HEK293 (cell line): ENCODE measurements around the gene DCUN1D5.

Experiments
- CTCF ChIA-PET: fragments of 350-600 bp; formaldehyde crosslinking; extraction: SDS; loops from one replicate; lab custom pipeline; 2021; ENCODE audit warnings: antibody characterized with exemption; lab: Yijun Ruan, JAX
- POLR2A ChIA-PET: fragments of 300-600 bp; formaldehyde crosslinking; extraction: SDS; loops from one replicate; lab custom pipeline; 2020; ENCODE audit warnings: antibody characterized with exemption, inconsistent platforms; lab: Yijun Ruan, JAX
- H3K27ac ChIP-seq: fragments of 200-500 bp; sonication (Bioruptor generic); 2 replicates; pipeline ENCODE4 v1.5.1; 2014; ENCODE audit warnings: low read depth, low read length, control low read depth, inconsistent platforms; ENCODE audit errors: extremely low read depth
- H3K36me3 ChIP-seq, 2 experiments: fragments of 200-500 bp in 1 of 2; sonication (Bioruptor generic) in 1 of 2; 1 replicate in 1 of 2; 2 replicates in 1 of 2; pipeline ENCODE4 v1.5.1; 2014 to 2017; ENCODE audit warnings: inconsistent platforms in 2 of 2, low read length in 2 of 2; ENCODE audit not compliant: control insufficient read depth in 2 of 2, insufficient read depth in 1 of 2
- H3K4me1 ChIP-seq: fragments of 200-500 bp; sonication (Bioruptor generic); 2 replicates; pipeline ENCODE4 v1.5.1; 2014; ENCODE audit warnings: mild to moderate bottlenecking, low read length, inconsistent platforms; ENCODE audit not compliant: control insufficient read depth, insufficient read depth
- H3K4me3 ChIP-seq: 2 replicates; pipeline ENCODE4 v1.5.1; 2011; ENCODE audit warnings: low read depth, mild to moderate bottlenecking, control low read depth, low read length, moderate library complexity
- H3K9me3 ChIP-seq: fragments of 200-500 bp; sonication (Bioruptor generic); 2 replicates; pipeline ENCODE4 v1.5.1; 2014; ENCODE audit warnings: low read depth, low read length, inconsistent platforms; ENCODE audit not compliant: control insufficient read depth, insufficient read depth
- CTCF ChIP-seq: fragments of 450-650 bp; formaldehyde crosslinking; IDR thresholded peaks from 2 replicates; pipeline ENCODE4 v1.5.1; 2016; ENCODE audit warnings: missing biosample characterization, missing genetic modification characterization
- GLIS2 ChIP-seq: fragments of 450-650 bp; formaldehyde crosslinking; IDR thresholded peaks from 2 replicates; pipeline ENCODE4 v1.5.1; 2016; ENCODE audit warnings: missing biosample characterization, missing genetic modification characterization
- IKZF3 ChIP-seq: fragments of 450-650 bp; IDR thresholded peaks from 2 replicates; pipeline ENCODE4 v1.5.0; 2018; ENCODE audit warnings: missing biosample characterization, mild to moderate bottlenecking, missing genetic modification characterization, moderate library complexity
- KLF1 ChIP-seq: fragments of 450-650 bp; formaldehyde crosslinking; IDR thresholded peaks from 2 replicates; pipeline ENCODE4 v1.5.1; 2016; ENCODE audit warnings: missing biosample characterization, missing genetic modification characterization
- KLF10 ChIP-seq: fragments of 450-650 bp; IDR thresholded peaks from 2 replicates; pipeline ENCODE4 v1.5.1; 2018; ENCODE audit warnings: missing biosample characterization, mild to moderate bottlenecking, missing genetic modification characterization
- KLF7 ChIP-seq: fragments of 450-650 bp; formaldehyde crosslinking; IDR thresholded peaks from 2 replicates; pipeline ENCODE4 v1.5.1; 2016; ENCODE audit warnings: missing biosample characterization, missing genetic modification characterization, borderline replicate concordance
- KLF8 ChIP-seq: fragments of 450-650 bp; formaldehyde crosslinking; IDR thresholded peaks from 2 replicates; pipeline ENCODE4 v1.5.1; 2016; ENCODE audit warnings: missing biosample characterization, missing genetic modification characterization
- KLF9 ChIP-seq: fragments of 450-650 bp; formaldehyde crosslinking; IDR thresholded peaks from 2 replicates; pipeline ENCODE4 v1.5.1; 2016; ENCODE audit warnings: missing biosample characterization, missing genetic modification characterization, low read depth
- MYNN ChIP-seq: fragments of 450-650 bp; formaldehyde crosslinking; IDR thresholded peaks from 2 replicates; pipeline ENCODE4 v1.5.1; 2016; ENCODE audit warnings: missing biosample characterization, missing genetic modification characterization, borderline replicate concordance
- OSR2 ChIP-seq: fragments of 450-650 bp; formaldehyde crosslinking; IDR thresholded peaks from 2 replicates; pipeline ENCODE4 v1.5.1; 2016; ENCODE audit warnings: missing biosample characterization, missing genetic modification characterization
- SALL2 ChIP-seq: fragments of 450-650 bp; formaldehyde crosslinking; IDR thresholded peaks from 2 replicates; pipeline ENCODE4 v1.5.0; 2017; ENCODE audit warnings: missing biosample characterization, mild to moderate bottlenecking, missing genetic modification characterization, borderline replicate concordance
- SCRT2 ChIP-seq: fragments of 450-650 bp; formaldehyde crosslinking; IDR thresholded peaks from 2 replicates; pipeline ENCODE4 v1.5.1; 2016; ENCODE audit warnings: missing biosample characterization, missing genetic modification characterization
- SP2 ChIP-seq: fragments of 450-650 bp; formaldehyde crosslinking; IDR thresholded peaks from 2 replicates; pipeline ENCODE4 v1.5.1; 2016; ENCODE audit warnings: missing biosample characterization, missing genetic modification characterization
- SP3 ChIP-seq: fragments of 450-650 bp; formaldehyde crosslinking; IDR thresholded peaks from 2 replicates; pipeline ENCODE4 v1.5.1; 2016; ENCODE audit warnings: missing biosample characterization, missing genetic modification characterization
- TRIM28 ChIP-seq: IDR thresholded peaks from 2 replicates; pipeline ENCODE4 v1.6.1; 2011; ENCODE audit warnings: low read length, control low read depth, borderline replicate concordance
- ZBTB17 ChIP-seq: fragments of 450-650 bp; formaldehyde crosslinking; IDR thresholded peaks from 2 replicates; pipeline ENCODE4 v1.5.1; 2016; ENCODE audit warnings: missing biosample characterization, missing genetic modification characterization
- ZBTB26 ChIP-seq: fragments of 450-650 bp; formaldehyde crosslinking; optimal IDR thresholded peaks from 2 replicates; pipeline ENCODE3; 2016; ENCODE audit warnings: missing biosample characterization, mild to moderate bottlenecking, missing genetic modification characterization
- ZBTB48 ChIP-seq: fragments of 450-650 bp; formaldehyde crosslinking; IDR thresholded peaks from 2 replicates; pipeline ENCODE4 v1.5.1; 2016; ENCODE audit warnings: missing biosample characterization, missing genetic modification characterization
- ZFP37 ChIP-seq: fragments of 450-650 bp; formaldehyde crosslinking; IDR thresholded peaks from 2 replicates; pipeline ENCODE4 v1.5.1; 2016; ENCODE audit warnings: missing biosample characterization, missing genetic modification characterization
- ZNF138 ChIP-seq: fragments of 450-650 bp; formaldehyde crosslinking; IDR thresholded peaks from 2 replicates; pipeline ENCODE4 v1.5.1; 2016; ENCODE audit warnings: missing biosample characterization, missing genetic modification characterization, borderline replicate concordance
- ZNF2 ChIP-seq: fragments of 450-650 bp; formaldehyde crosslinking; IDR thresholded peaks from 2 replicates; pipeline ENCODE4 v1.5.1; 2016; ENCODE audit warnings: missing biosample characterization, missing genetic modification characterization
- ZNF239 ChIP-seq: fragments of 450-650 bp; formaldehyde crosslinking; IDR thresholded peaks from 2 replicates; pipeline ENCODE4 v1.5.1; 2016; ENCODE audit warnings: missing biosample characterization, missing genetic modification characterization
- ZNF324 ChIP-seq: fragments of 450-650 bp; formaldehyde crosslinking; IDR thresholded peaks from 2 replicates; pipeline ENCODE4 v1.5.1; 2016; ENCODE audit warnings: missing biosample characterization, missing genetic modification characterization
- ZNF341 ChIP-seq: fragments of 450-650 bp; formaldehyde crosslinking; IDR thresholded peaks from 2 replicates; pipeline ENCODE4; 2016; ENCODE audit warnings: low read depth, missing biosample characterization, missing genetic modification characterization
- ZNF366 ChIP-seq: fragments of 450-650 bp; formaldehyde crosslinking; conservative IDR thresholded peaks from 2 replicates; pipeline ENCODE4 v1.5.1; 2016; ENCODE audit warnings: missing biosample characterization, missing genetic modification characterization
- ZNF394 ChIP-seq: fragments of 450-650 bp; formaldehyde crosslinking; IDR thresholded peaks from 2 replicates; pipeline ENCODE4 v1.5.1; 2016; ENCODE audit warnings: missing biosample characterization, missing genetic modification characterization, mild to moderate bottlenecking, moderate library complexity, borderline replicate concordance
- ZNF416 ChIP-seq: fragments of 450-650 bp; formaldehyde crosslinking; IDR thresholded peaks from 2 replicates; pipeline ENCODE4 v1.5.1; 2016; ENCODE audit warnings: missing biosample characterization, missing genetic modification characterization
- ZNF513 ChIP-seq: fragments of 450-650 bp; IDR thresholded peaks from 2 replicates; pipeline ENCODE4 v1.5.1; 2018; ENCODE audit warnings: missing biosample characterization, missing genetic modification characterization
- ZNF530 ChIP-seq: fragments of 450-650 bp; formaldehyde crosslinking; IDR thresholded peaks from 2 replicates; pipeline ENCODE4 v1.5.1; 2016; ENCODE audit warnings: low read depth, missing biosample characterization, missing genetic modification characterization
- ZNF561 ChIP-seq: fragments of 450-650 bp; IDR thresholded peaks from 2 replicates; pipeline ENCODE4 v1.5.1; 2018; ENCODE audit warnings: missing biosample characterization, missing genetic modification characterization, borderline replicate concordance
- ZNF600 ChIP-seq: fragments of 450-650 bp; formaldehyde crosslinking; IDR thresholded peaks from 2 replicates; pipeline ENCODE4 v1.5.1; 2016; ENCODE audit warnings: missing biosample characterization, missing genetic modification characterization
- ZNF610 ChIP-seq: fragments of 450-650 bp; formaldehyde crosslinking; IDR thresholded peaks from 2 replicates; pipeline ENCODE4 v1.5.1; 2016; ENCODE audit warnings: missing biosample characterization, missing genetic modification characterization, borderline replicate concordance
- ZXDB ChIP-seq: fragments of 450-650 bp; formaldehyde crosslinking; IDR thresholded peaks from 2 replicates; pipeline ENCODE4 v1.5.1; 2016; ENCODE audit warnings: missing biosample characterization, missing genetic modification characterization

DCUN1D5 gene

GRCh38 chr11:103108933-103109817 lies 17.2 kb upstream of the DCUN1D5 start, which contains the start of gene DYNC2H1:
DYNC2H1 (plus strand) TSS chr11:103109426; CDS start chr11:103109575, 149 bp downstream.
- CTCF ChIA-PET: interaction anchor here (0.5 to 2.3 kb wide), 15 partner anchors 9 to 550 kb away, joined by 3 to 19 read pairs (median 4); partner anchors contain the start of gene DCUN1D5
- TF ChIP-seq ZNF394 (tag by site-specific recombination) (peak; percentile 56; the same call in 1 of the 2 replicates), SALL2 (no peak), ZBTB48 (tag by site-specific recombination) (peak; percentile 82), ZNF513 (tag by site-specific recombination) (0 out of 2 replicates have a peak, but pooled peaks have one; percentile 23), ZNF600 (tag by site-specific recombination) (peak; percentile 82), KLF9 (tag by site-specific recombination) (peak; percentile 85), SCRT2 (tag by site-specific recombination) (peak; percentile 54), ZBTB26 (tag by site-specific recombination) (peak; percentile 88), TRIM28 (peak; percentile 42; the same call in 1 of the 2 replicates), ZNF239 (tag by site-specific recombination) (no peak), KLF10 (tag by site-specific recombination) (peak; percentile 96), ZNF138 (tag by site-specific recombination) (no peak), ZNF341 (tag by site-specific recombination) (peak; percentile 91), SP3 (tag by site-specific recombination) (peak; percentile 43; the same call in 1 of the 2 replicates), GLIS2 (tag by site-specific recombination) (no peak), ZNF366 (peak; percentile 92), ZXDB (tag by site-specific recombination) (peak; percentile 49; the same call in 1 of the 2 replicates), OSR2 (tag by site-specific recombination) (0 out of 2 replicates have a peak, but pooled peaks have one; percentile 21), KLF8 (tag by site-specific recombination) (peak; percentile 33; the same call in 1 of the 2 replicates), ZNF610 (tag by site-specific recombination) (peak; percentile 55; the same call in 1 of the 2 replicates), ZNF416 (no peak), IKZF3 (peak; percentile 66; the same call in 1 of the 2 replicates), ZNF530 (no peak), CTCF (tag by site-specific recombination) (peak; percentile 57; the same call in 1 of the 2 replicates), SP2 (peak; percentile 25; the same call in 1 of the 2 replicates), ZNF2 (peak; percentile 30; the same call in 1 of the 2 replicates), ZNF561 (tag by site-specific recombination) (no peak), KLF7 (peak; percentile 23; the same call in 1 of the 2 replicates), MYNN (tag by site-specific recombination) (peak; percentile 99), ZNF324 (0 out of 2 replicates have a peak, but pooled peaks have one; percentile 15), KLF1 (peak; percentile 78), ZBTB17 (tag by site-specific recombination) (peak; percentile 97), ZFP37 (tag by site-specific recombination) (0 out of 2 replicates have a peak, but pooled peaks have one; percentile 26)

More at GRCh38 chr11:103108933-103109817, 17.2 kb upstream of the DCUN1D5 start, which contains the start of gene DYNC2H1:
- Histone ChIP-seq H3K4me1 (no peaks in the 10 kb centered on the region), H3K36me3 (peaks cover 0 to 4% of the 10 kb centered on the region in 2 experiments; a peak in 1 of 3 replicates), H3K9me3 (no peaks in the 10 kb centered on the region), H3K27ac (peak within 1 kb of the TSS; percentile 54), H3K4me3 (peak within 1 kb of the TSS; percentile 88)
- POLR2A ChIA-PET: interaction anchor here (0.9 to 1.9 kb wide), 4 partner anchors 8 to 35 kb away, joined by 3 to 47 read pairs (median 6); partner anchors contain the start of gene DCUN1D5
